DND-41 (cell line): Measurements from ENCODE around the gene PDE8A.
A peak's percentile ranks its signal among the peaks of the same experiment; 100 is the strongest.
"Not testable (repeated sequence)": the region's sequence is repeated elsewhere in the genome, so short reads cannot be mapped to it uniquely, and the experiment has no call there.

Experiments used
- ATAC-seq: fragments of 200-7000 bp; cut with Tn5 transposase; 3 replicates; pipeline ENCODE4 v1.9.1; 2021; ENCODE audit warnings: low read depth; ENCODE audit not compliant: insufficient read depth
- DNase-seq: peaks from one replicate; pipeline ENCODE4 v3.0.0-alpha.2; 2020
- H2AFZ ChIP-seq: 2 replicates; pipeline ENCODE4 v1.6.0; 2012; ENCODE audit warnings: low read depth, low read length
- H3K27ac ChIP-seq: 2 replicates; pipeline ENCODE4 v1.5.1; 2012; ENCODE audit warnings: low read length, inconsistent platforms
- H3K27me3 ChIP-seq: fragments of 200-600 bp; sonication (generic); 2 replicates; pipeline ENCODE4 v1.6.0; 2012; ENCODE audit warnings: low read length, mild to moderate bottlenecking, inconsistent platforms; ENCODE audit not compliant: insufficient read depth, poor library complexity
- H3K36me3 ChIP-seq: 2 replicates; pipeline ENCODE4 v1.5.1; 2012; ENCODE audit warnings: low read length, inconsistent platforms; ENCODE audit not compliant: insufficient read depth
- H3K4me1 ChIP-seq: 2 replicates; pipeline ENCODE4 v1.5.1; 2012; ENCODE audit warnings: mild to moderate bottlenecking, low read length; ENCODE audit not compliant: insufficient read depth
- H3K4me2 ChIP-seq: 2 replicates; pipeline ENCODE4 v1.6.0; 2012; ENCODE audit warnings: mild to moderate bottlenecking, moderate library complexity, low read length, inconsistent platforms; ENCODE audit not compliant: insufficient read depth
- H3K4me3 ChIP-seq, 2 experiments: fragments of 200-600 bp in 1 of 2; shearing (Covaris generic) in 1 of 2; 2 replicates each; pipeline ENCODE4 v1.5.1; 2012 to 2016; ENCODE audit warnings: inconsistent platforms in 2 of 2, low read length in 2 of 2, mild to moderate bottlenecking in 2 of 2, low read depth in 1 of 2, moderate library complexity in 1 of 2
- H3K79me2 ChIP-seq: 2 replicates; pipeline ENCODE4 v1.6.0; 2012; ENCODE audit warnings: low read length, inconsistent platforms; ENCODE audit not compliant: insufficient read depth
- H3K9ac ChIP-seq: 2 replicates; pipeline ENCODE4 v1.6.0; 2012; ENCODE audit warnings: low read depth, mild to moderate bottlenecking, inconsistent platforms, low read length, moderate library complexity
- H3K9me3 ChIP-seq: 2 replicates; pipeline ENCODE4 v1.5.1; 2012; ENCODE audit warnings: low read length, moderate library complexity, mild to moderate bottlenecking, inconsistent platforms; ENCODE audit not compliant: insufficient read depth, severe bottlenecking
- H4K20me1 ChIP-seq: 2 replicates; pipeline ENCODE4 v1.6.0; 2012; ENCODE audit warnings: low read length; ENCODE audit not compliant: insufficient read depth
- CTCF ChIP-seq: IDR thresholded peaks from 2 replicates; pipeline ENCODE4 v1.5.1; 2012; ENCODE audit warnings: borderline replicate concordance, low read length, moderate library complexity, mild to moderate bottlenecking; ENCODE audit not compliant: poor library complexity, severe bottlenecking; ENCODE audit errors: extremely low read depth
- EZH2 ChIP-seq: IDR thresholded peaks from 3 replicates; pipeline ENCODE4 v1.6.1; 2012; ENCODE audit warnings: borderline replicate concordance, low read depth, mild to moderate bottlenecking, moderate library complexity, low read length, inconsistent platforms; ENCODE audit not compliant: severe bottlenecking

PDE8A gene

GRCh38 chr15:84982301-84982920 is 755 bp downstream of the PDE8A start:
- Histone ChIP-seq H2AFZ (no peak overlapping the region), H3K4me3 (no peak overlapping the region), H3K9ac (no peak overlapping the region), H3K36me3 (no peaks in the 10 kb centered on the region), H3K27me3 (no peaks in the 10 kb centered on the region), H3K79me2 (no peaks in the 10 kb centered on the region), H3K9me3 (no peaks in the 10 kb centered on the region), H3K4me2 (peak overlapping the region; percentile 99; the same call in 1 of the 2 replicates), H3K4me1 (peaks cover 34% of the 10 kb centered on the region), H3K27ac (no peak overlapping the region), H4K20me1 (no peaks in the 10 kb centered on the region)
- DNase-seq (no peak), ATAC-seq (no peak)
- no peak for TF ChIP-seq CTCF

- peaks cover 3% of the 10 kb centered on the region; the same call in 1 of the 2 replicates for H4K20me1 ChIP-seq
- no peaks in the 10 kb centered on the region; the same call in 1 of the 2 replicates for H3K79me2 ChIP-seq
- no peak overlapping the region for H3K4me3 ChIP-seq
- no peaks in the 10 kb centered on the region for H3K27me3 ChIP-seq
- H3K4me1 ChIP-seq, result peaks cover 34% of the 10 kb centered on the region
- no peak overlapping the region for H3K9ac ChIP-seq
- H3K27ac ChIP-seq, result no peak overlapping the region
- no peak for DNase-seq
- TF ChIP-seq EZH2 (no peak), CTCF (no peak)
- no peak for ATAC-seq
- no peak overlapping the region for H2AFZ ChIP-seq
- no peaks in the 10 kb centered on the region for H3K36me3 ChIP-seq
- H3K9me3 ChIP-seq, result no peaks in the 10 kb centered on the region
- no peak overlapping the region; the same call in 1 of the 2 replicates for H3K4me2 ChIP-seq
These were observed 1.6 kb downstream of the PDE8A start for GRCh38 chr15:84983294-84983693.

- Histone ChIP-seq H3K36me3 (no peaks in the 10 kb centered on the region), H3K4me3 (no peak overlapping the region), H3K9me3 (no peaks in the 10 kb centered on the region), H3K27me3 (no peaks in the 10 kb centered on the region), H4K20me1 (peaks cover 7% of the 10 kb centered on the region; the same call in 1 of the 2 replicates), H3K27ac (no peak overlapping the region), H3K4me1 (peaks cover 34% of the 10 kb centered on the region), H3K9ac (no peak overlapping the region), H2AFZ (no peak overlapping the region), H3K4me2 (no peak overlapping the region), H3K79me2 (no peaks in the 10 kb centered on the region; the same call in 1 of the 2 replicates)
- ATAC-seq, result no peak
- DNase-seq, result no peak
- no peak for TF ChIP-seq EZH2
- no peak for TF ChIP-seq CTCF
These were observed 2.1 kb downstream of the PDE8A start for GRCh38 chr15:84983711-84984110.

DNA sequence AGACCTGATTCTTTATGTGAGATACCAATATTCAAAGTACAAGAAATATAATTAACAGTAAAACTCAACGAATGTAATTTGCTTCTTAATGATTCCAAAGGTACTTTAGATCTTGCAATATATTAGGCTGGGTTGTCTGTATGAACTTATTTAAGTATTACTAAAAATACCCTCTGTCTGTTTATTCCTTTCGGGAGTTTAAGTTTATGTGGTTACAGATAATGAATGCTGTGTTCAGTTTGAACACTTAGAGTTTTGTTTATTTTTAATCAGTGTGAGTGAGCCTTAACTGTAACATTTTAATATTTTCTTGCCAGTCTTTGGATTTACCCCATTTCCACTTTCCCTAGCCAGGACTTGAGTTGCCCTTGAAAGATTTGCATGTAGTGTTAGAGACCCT is 3.5 kb downstream of the PDE8A start:
- Histone ChIP-seq H3K9me3 (no peaks in the 10 kb centered on the region), H4K20me1 (peaks cover 7% of the 10 kb centered on the region; the same call in 1 of the 2 replicates), H3K9ac (no peak overlapping the region), H3K36me3 (no peaks in the 10 kb centered on the region), H3K4me2 (no peak overlapping the region), H2AFZ (no peak overlapping the region), H3K79me2 (no peaks in the 10 kb centered on the region; the same call in 1 of the 2 replicates), H3K27me3 (no peaks in the 10 kb centered on the region), H3K27ac (no peak overlapping the region), H3K4me1 (peaks cover 27% of the 10 kb centered on the region), H3K4me3 (no peak overlapping the region)
- ATAC-seq (no peak), DNase-seq (no peak)
- no peak for TF ChIP-seq CTCF
- TF ChIP-seq EZH2, result no peak

GRCh38 chr15:84987351-84987750 is 5.7 kb downstream of the PDE8A start:
- H3K27ac ChIP-seq, H3K27me3 ChIP-seq, H2AFZ ChIP-seq, H3K4me2 ChIP-seq, H3K9ac ChIP-seq, ATAC-seq, H3K36me3 ChIP-seq, DNase-seq, H3K79me2 ChIP-seq, H3K4me3 ChIP-seq, H4K20me1 ChIP-seq, H3K9me3 ChIP-seq: not testable (repeated sequence)
- peaks cover 13% of the 10 kb centered on the region for H3K4me1 ChIP-seq
